Stimulated activated CD8-positive, alpha-beta memory T cell treated with anti-CD3 and anti-CD28 coated beads, Interleukin-15, amount 100 ng/mL, for 48 hours (primary cell): ENCODE measurements around the gene KPNA4.
"Not testable (repeated sequence)": the region's sequence is repeated elsewhere in the genome, so short reads cannot be mapped to it uniquely, and the experiment has no call there.

Experiments used
- DNase-seq, 2 donors: peaks; one replicate each; pipeline ENCODE4 v3.0.0-alpha.2; 2020; ENCODE audit warnings: low read depth in 2 of 2

Gene KPNA4

GRCh38 chr3:160573955-160574525 is 8.7 kb upstream of the KPNA4 start:
- not testable (repeated sequence) for DNase-seq

- DNase-seq = no peak
Measured at GRCh38 chr3:160569894-160570652, 4.7 kb upstream of the KPNA4 start.

GRCh38 chr3:160568989-160569388 is 3.6 kb upstream of the KPNA4 start:
- no peak for DNase-seq

- no peak for DNase-seq
Measured at GRCh38 chr3:160567774-160568173, 2.4 kb upstream of the KPNA4 start.

- no peak for DNase-seq
Measured at GRCh38 chr3:160566499-160566898, 1.1 kb upstream of the KPNA4 start.

GRCh38 chr3:160564949-160565441 is 376 bp downstream of the KPNA4 start:
- peak; percentile 32 to 36 for DNase-seq

- DNase-seq = no peak
Measured at GRCh38 chr3:160564258-160564911, 986 bp downstream of the KPNA4 start.

- no peak for DNase-seq
Measured at GRCh38 chr3:160562952-160563351, 2.4 kb downstream of the KPNA4 start.

GRCh38 chr3:160557571-160557970 is 7.8 kb downstream of the KPNA4 start:
- DNase-seq = no peak

- DNase-seq = no peak
Measured at GRCh38 chr3:160556141-160556540, 9.2 kb downstream of the KPNA4 start.

GRCh38 chr3:160554980-160555379 is 10.4 kb downstream of the KPNA4 start:
- DNase-seq = no peak

- DNase-seq = no peak
Measured at GRCh38 chr3:160553827-160554226, 11.5 kb downstream of the KPNA4 start.

GRCh38 chr3:160546727-160547126 is 18.6 kb downstream of the KPNA4 start:
- DNase-seq = no peak

- DNase-seq = no peak
Measured at GRCh38 chr3:160545504-160545871, 19.9 kb downstream of the KPNA4 start.

GRCh38 chr3:160544844-160545503 is 20.4 kb downstream of the KPNA4 start:
- no peak for DNase-seq

- DNase-seq = no peak
Measured at GRCh38 chr3:160540551-160540950, 24.8 kb downstream of the KPNA4 start.

GRCh38 chr3:160538895-160539294 is 26.5 kb downstream of the KPNA4 start:
- no peak for DNase-seq

GRCh38 chr3:160537729-160538128 is 27.6 kb downstream of the KPNA4 start:
- no peak for DNase-seq

GRCh38 chr3:160532371-160532770 is 33.0 kb downstream of the KPNA4 start:
- DNase-seq = no peak

GRCh38 chr3:160531311-160531710 is 34.1 kb downstream of the KPNA4 start:
- no peak for DNase-seq

- not testable (repeated sequence) for DNase-seq
Measured at GRCh38 chr3:160516391-160516790, 49.0 kb downstream of the KPNA4 start.

GRCh38 chr3:160501325-160501724 is 64.0 kb downstream of the KPNA4 start:
- DNase-seq = no peak
